OCI-LY1 (cell line): ENCODE data around the gene ISCU.
A peak's percentile ranks its signal among the peaks of the same experiment; 100 is the strongest.

Source experiments
- H2AFZ ChIP-seq: fragments of 200-600 bp; sonication (generic), shearing (Covaris generic); 2 replicates; pipeline ENCODE4 v1.6.0; 2014; ENCODE audit warnings: antibody characterized with exemption, mild to moderate bottlenecking, low read length
- H3F3A ChIP-seq: fragments of 200-600 bp; sonication (generic), shearing (Covaris generic); 2 replicates; pipeline ENCODE4 v1.6.0; 2014; ENCODE audit warnings: mild to moderate bottlenecking, antibody characterized with exemption, low read length, moderate library complexity; ENCODE audit not compliant: insufficient read depth
- H3K27ac ChIP-seq: fragments of 200-600 bp; sonication (generic); 2 replicates; pipeline ENCODE4 v1.5.1; 2014; ENCODE audit warnings: low read length, mixed run types, mild to moderate bottlenecking, low read depth; ENCODE audit not compliant: poor library complexity, severe bottlenecking
- H3K27me3 ChIP-seq: fragments of 200-600 bp; sonication (generic); 2 replicates; pipeline ENCODE4 v1.6.0; 2014; ENCODE audit warnings: antibody characterized with exemption, mild to moderate bottlenecking, low read length, moderate library complexity; ENCODE audit not compliant: insufficient read depth
- H3K36me3 ChIP-seq: fragments of 200-600 bp; sonication (generic); 2 replicates; pipeline ENCODE4 v1.6.1; 2014; ENCODE audit warnings: mild to moderate bottlenecking, antibody characterized with exemption, low read length, moderate library complexity, mixed read lengths; ENCODE audit not compliant: insufficient read depth
- H3K4me1 ChIP-seq: fragments of 200-600 bp; sonication (generic); 2 replicates; pipeline ENCODE4 v1.5.1; 2014; ENCODE audit warnings: mild to moderate bottlenecking, low read length, moderate library complexity; ENCODE audit not compliant: insufficient read depth, severe bottlenecking
- H3K4me2 ChIP-seq: fragments of 200-600 bp; sonication (generic), shearing (Covaris generic); 2 replicates; pipeline ENCODE4 v1.6.1; 2014; ENCODE audit warnings: low read length
- H3K4me3 ChIP-seq: fragments of 200-600 bp; sonication (generic); 2 replicates; pipeline ENCODE4 v1.5.1; 2014; ENCODE audit warnings: low read length, low read depth, mild to moderate bottlenecking, mixed read lengths; ENCODE audit not compliant: poor library complexity, severe bottlenecking
- H3K79me2 ChIP-seq: fragments of 200-600 bp; shearing (Covaris generic); 2 replicates; pipeline ENCODE4 v1.6.1; 2016; ENCODE audit warnings: mixed run types, low read length, mixed read lengths; ENCODE audit not compliant: insufficient read depth
- H3K9ac ChIP-seq: fragments of 200-600 bp; sonication (generic), shearing (Covaris generic); 2 replicates; pipeline ENCODE4 v1.6.1; 2014; ENCODE audit warnings: mild to moderate bottlenecking, low read length, mixed read lengths
- H3K9me2 ChIP-seq: fragments of 200-600 bp; sonication (generic), shearing (Covaris generic); 2 replicates; pipeline ENCODE4 v1.6.1; 2014; ENCODE audit warnings: low read depth, mild to moderate bottlenecking, low read length, mixed read lengths
- H3K9me3 ChIP-seq: fragments of 200-600 bp; shearing (Covaris generic); 2 replicates; pipeline ENCODE4 v1.6.1; 2014; ENCODE audit warnings: low read length, mixed read lengths
- H4K20me1 ChIP-seq: fragments of 200-600 bp; sonication (generic), shearing (Covaris generic); 2 replicates; pipeline ENCODE4 v1.6.0; 2016; ENCODE audit warnings: mild to moderate bottlenecking, low read length; ENCODE audit not compliant: insufficient read depth
- CTCF ChIP-seq: fragments of 200-600 bp; sonication (generic), shearing (Covaris generic); IDR thresholded peaks from 2 replicates; pipeline ENCODE4 v1.5.1; 2017; ENCODE audit warnings: mild to moderate bottlenecking, antibody characterized with exemption, low read length, moderate library complexity, mixed read lengths
- EZH2 ChIP-seq: fragments of 200-600 bp; sonication (generic), shearing (Covaris generic); IDR thresholded peaks from 2 replicates; pipeline ENCODE4 v1.8.0; 2017; ENCODE audit warnings: borderline replicate concordance, mixed run types, mild to moderate bottlenecking, antibody characterized with exemption, low read length, moderate library complexity, mixed read lengths

ISCU gene

GRCh38 chr12:108547686-108548085 lies 14.7 kb upstream of the ISCU start:
- peaks cover 30% of the 10 kb centered on the region for H3K79me2 ChIP-seq
- H2AFZ ChIP-seq = no peak overlapping the region
- H3K27ac ChIP-seq = no peak overlapping the region
- no peaks in the 10 kb centered on the region for H4K20me1 ChIP-seq
- peaks cover 48% of the 10 kb centered on the region for H3K4me1 ChIP-seq
- no peak overlapping the region for H3K4me3 ChIP-seq
- no peak overlapping the region for H3K4me2 ChIP-seq
- H3K9me2 ChIP-seq = no peaks in the 10 kb centered on the region
- no peak for TF ChIP-seq EZH2
- no peak for TF ChIP-seq CTCF
- no peaks in the 10 kb centered on the region for H3K27me3 ChIP-seq
- no peaks in the 10 kb centered on the region for H3K9me3 ChIP-seq
- no peak overlapping the region for H3K9ac ChIP-seq
- H3F3A ChIP-seq = no peaks in the 10 kb centered on the region
- peaks cover 58% of the 10 kb centered on the region for H3K36me3 ChIP-seq

- peaks cover 52% of the 10 kb centered on the region for H3K4me1 ChIP-seq
- H3K79me2 ChIP-seq = peaks cover 42% of the 10 kb centered on the region
- H3K9ac ChIP-seq = no peak overlapping the region
- H3K36me3 ChIP-seq = peaks cover 44% of the 10 kb centered on the region
- H3K27me3 ChIP-seq = no peaks in the 10 kb centered on the region
- H3K27ac ChIP-seq = no peak overlapping the region
- H3K4me3 ChIP-seq = no peak overlapping the region
- no peak for TF ChIP-seq EZH2
- TF ChIP-seq CTCF = no peak
- no peaks in the 10 kb centered on the region for H3F3A ChIP-seq
- H2AFZ ChIP-seq = no peak overlapping the region
- no peaks in the 10 kb centered on the region for H4K20me1 ChIP-seq
- peak overlapping the region; percentile 12; the same call in 1 of the 2 replicates for H3K4me2 ChIP-seq
- no peaks in the 10 kb centered on the region for H3K9me2 ChIP-seq
- H3K9me3 ChIP-seq = no peaks in the 10 kb centered on the region
Observed at GRCh38 chr12:108548954-108549521, 13.4 kb upstream of the ISCU start.

GRCh38 chr12:108551535-108551934 lies 10.9 kb upstream of the ISCU start:
- no peak overlapping the region for H3K9ac ChIP-seq
- H3K9me2 ChIP-seq = no peaks in the 10 kb centered on the region
- H3K4me3 ChIP-seq = no peak overlapping the region
- peaks cover 63% of the 10 kb centered on the region for H3K79me2 ChIP-seq
- no peaks in the 10 kb centered on the region for H4K20me1 ChIP-seq
- no peak overlapping the region for H2AFZ ChIP-seq
- H3K4me2 ChIP-seq = peak overlapping the region; percentile 42
- H3F3A ChIP-seq = no peaks in the 10 kb centered on the region
- H3K9me3 ChIP-seq = no peaks in the 10 kb centered on the region
- H3K36me3 ChIP-seq = peaks cover 35% of the 10 kb centered on the region; the same call in 1 of the 2 replicates
- no peaks in the 10 kb centered on the region for H3K27me3 ChIP-seq
- TF ChIP-seq EZH2 = no peak
- TF ChIP-seq CTCF = no peak
- no peak overlapping the region for H3K27ac ChIP-seq
- H3K4me1 ChIP-seq = peaks cover 45% of the 10 kb centered on the region
